ENCODE results near the gene IL17RC. TPM values are rescaled to one million over a fixed set of nuclear protein-coding genes. Genes with fewer than 3 reads are reported as not detected.
"Not testable (repeated sequence)": the region's sequence is repeated elsewhere in the genome, so short reads cannot be mapped to it uniquely, and the experiment has no call there.

IL17RC gene
- total and polyA plus RNA-seq, 7 donors, result 9.9 to 88.9 (median 57.8) TPM

- no peaks in the 10 kb centered on the region for H3K4me1 ChIP-seq
- H3K4me3 ChIP-seq, result no peak overlapping the region
- TF ChIP-seq CTCF (IDR thresholded peaks at IDR 0.05), result no peak
- TF ChIP-seq EP300 (IDR thresholded peaks at IDR 0.05), result no peak
- no peak for TF ChIP-seq POLR2A (IDR thresholded peaks at IDR 0.05)
- no peak for TF ChIP-seq POLR2AphosphoS5 (IDR thresholded peaks at IDR 0.05)
- no peaks in the 10 kb centered on the region for H3K36me3 ChIP-seq
- peak overlapping the region in 1 of 4 donors; percentile 27 for H3K27ac ChIP-seq
- no peaks in the 10 kb centered on the region for H3K9me3 ChIP-seq
- intact Hi-C loops (cut with DNase I), result no loop called here
- H3K27me3 ChIP-seq, result no peaks in the 10 kb centered on the region
- no peak for DNase-seq
Observed at GRCh38 chr3:9875448-9875847, 41.5 kb upstream of the IL17RC start.

GRCh38 chr3:9876255-9876654 lies 40.6 kb upstream of the IL17RC start:
- H3K4me3 ChIP-seq; H3K36me3 ChIP-seq; DNase-seq; H3K4me1 ChIP-seq; H3K27me3 ChIP-seq; H3K27ac ChIP-seq; intact Hi-C loops (cut with DNase I); H3K9me3 ChIP-seq: not testable (repeated sequence)
- WGBS, 2 donors, result 86 to 89% methylated on average over 4 of the region's 4 CpGs

GRCh38 chr3:9876991-9877390 lies 39.9 kb upstream of the IL17RC start:
- intact Hi-C loops (cut with DNase I), result no loop called here
- no peaks in the 10 kb centered on the region for H3K4me1 ChIP-seq
- DNase-seq, result no peak
- no peak overlapping the region for H3K27ac ChIP-seq
- no peaks in the 10 kb centered on the region for H3K9me3 ChIP-seq
- H3K36me3 ChIP-seq, result no peaks in the 10 kb centered on the region
- no peak for TF ChIP-seq POLR2A (IDR thresholded peaks at IDR 0.05)
- TF ChIP-seq EP300 (IDR thresholded peaks at IDR 0.05), result no peak
- TF ChIP-seq CTCF (IDR thresholded peaks at IDR 0.05), result no peak
- no peak for TF ChIP-seq POLR2AphosphoS5 (IDR thresholded peaks at IDR 0.05)
- no peaks in the 10 kb centered on the region for H3K27me3 ChIP-seq
- no peak overlapping the region for H3K4me3 ChIP-seq
- WGBS, 2 donors, result 93 to 94% methylated on average over 12 of the region's 12 CpGs

- H3K36me3 ChIP-seq, result no peaks in the 10 kb centered on the region
- peaks cover 0 to 2% (median 2%) of the 10 kb centered on the region in 4 donors for H3K4me1 ChIP-seq
- no peak for DNase-seq
- intact Hi-C loops (cut with DNase I), result no loop called here
- H3K9me3 ChIP-seq, result no peaks in the 10 kb centered on the region
- H3K27ac ChIP-seq, result no peak overlapping the region
- H3K27me3 ChIP-seq, result no peaks in the 10 kb centered on the region
- TF ChIP-seq POLR2AphosphoS5 (IDR thresholded peaks at IDR 0.05) (no peak), CTCF (IDR thresholded peaks at IDR 0.05) (no peak), EP300 (IDR thresholded peaks at IDR 0.05) (no peak), POLR2A (IDR thresholded peaks at IDR 0.05) (no peak)
- WGBS, 2 donors, result 33 to 80% methylated on average over 5 of the region's 5 CpGs
- H3K4me3 ChIP-seq, result no peak overlapping the region
Observed at GRCh38 chr3:9878700-9879099, 38.2 kb upstream of the IL17RC start.

GRCh38 chr3:9879830-9880549 lies 36.9 kb upstream of the IL17RC start, which contains the start of gene CIDEC:
CIDEC (minus strand) TSS chr3:9880253; CDS start chr3:9878486, 1,767 bp downstream.
- intact Hi-C loops (cut with DNase I), result no loop called here
- H3K9me3 ChIP-seq, result no peaks in the 10 kb centered on the region
- H3K4me1 ChIP-seq, result peaks cover 0 to 15% (median 12%) of the 10 kb centered on the region in 4 donors
- peak within 1 kb of the TSS in 2 of 4 donors; percentile 15 to 40 for H3K27ac ChIP-seq
- DNase-seq, result no peak
- no peaks in the 10 kb centered on the region for H3K27me3 ChIP-seq
- 85 to 89% methylated on average over 7 of the region's 7 CpGs for WGBS, 2 donors
- no peak within 1 kb of the TSS for H3K4me3 ChIP-seq
- no peaks in the 10 kb centered on the region for H3K36me3 ChIP-seq
- TF ChIP-seq POLR2A (IDR thresholded peaks at IDR 0.05), result no peak
- no peak for TF ChIP-seq POLR2AphosphoS5 (IDR thresholded peaks at IDR 0.05)
- no peak for TF ChIP-seq CTCF (IDR thresholded peaks at IDR 0.05)
- TF ChIP-seq EP300 (IDR thresholded peaks at IDR 0.05), result no peak

Measured in sigmoid colon (tissue), 7 donors.